Transverse colon (tissue), 4 donors: ENCODE results near the gene PAK6.

ENCODE experiments used
- POLR2A ChIP-seq: fragments of 450-650 bp; IDR thresholded peaks from one replicate; pipeline ENCODE4 v1.6.1; 2016; ENCODE audit warnings: antibody characterized with exemption, mild to moderate bottlenecking, moderate library complexity
- POLR2AphosphoS5 ChIP-seq, 3 donors: sonication (generic); formaldehyde crosslinking; IDR thresholded peaks; one replicate each; pipeline ENCODE4 v1.6.1; 2016; ENCODE audit warnings: antibody characterized with exemption in 3 of 3
- TF ChIP-seq, protein P1 (sequence below), 5 experiments: fragments of 200-600 bp in 3 of 5; fragments of 450-650 bp in 2 of 5; sonication (generic) in 3 of 5; IDR thresholded peaks; 1 replicate in 2 of 5; 2 replicates in 3 of 5; pipeline ENCODE4 v1.5.1; 2016 to 2017; ENCODE audit warnings: antibody characterized with exemption in 5 of 5, inconsistent platforms in 3 of 5, mild to moderate bottlenecking in 2 of 5, moderate library complexity in 1 of 5

DNA sequence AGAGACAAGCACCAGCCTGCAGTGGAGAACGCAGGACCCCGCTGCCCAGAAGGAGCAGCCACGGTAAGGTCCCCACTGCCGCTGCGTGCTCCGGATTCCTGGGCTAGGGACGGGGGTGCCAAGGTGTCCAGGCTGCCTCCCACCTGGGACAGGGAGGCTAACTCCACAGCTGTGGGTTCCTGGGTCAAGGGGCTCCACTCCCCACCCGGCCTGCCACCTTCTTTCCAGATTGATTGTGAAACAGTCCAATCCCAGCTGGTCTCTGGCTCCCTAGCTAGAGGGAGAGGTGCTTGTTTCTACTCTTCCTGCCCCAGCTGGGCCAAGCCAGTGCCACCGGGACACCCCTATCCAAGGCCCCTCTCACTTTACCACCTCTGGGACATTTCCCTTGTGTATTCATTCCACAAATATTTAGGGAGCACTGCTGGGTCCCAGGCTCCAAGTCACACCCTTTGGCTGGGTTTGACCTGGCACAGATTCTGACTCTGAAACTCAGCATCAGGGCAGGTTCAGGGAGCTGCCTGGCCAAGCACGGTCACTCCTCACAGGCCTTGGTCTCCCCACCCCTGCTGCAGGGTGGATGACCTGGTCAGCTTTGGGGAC, 1.9 kb downstream of the PAK6 start:
- TF ChIP-seq, protein P1, sequence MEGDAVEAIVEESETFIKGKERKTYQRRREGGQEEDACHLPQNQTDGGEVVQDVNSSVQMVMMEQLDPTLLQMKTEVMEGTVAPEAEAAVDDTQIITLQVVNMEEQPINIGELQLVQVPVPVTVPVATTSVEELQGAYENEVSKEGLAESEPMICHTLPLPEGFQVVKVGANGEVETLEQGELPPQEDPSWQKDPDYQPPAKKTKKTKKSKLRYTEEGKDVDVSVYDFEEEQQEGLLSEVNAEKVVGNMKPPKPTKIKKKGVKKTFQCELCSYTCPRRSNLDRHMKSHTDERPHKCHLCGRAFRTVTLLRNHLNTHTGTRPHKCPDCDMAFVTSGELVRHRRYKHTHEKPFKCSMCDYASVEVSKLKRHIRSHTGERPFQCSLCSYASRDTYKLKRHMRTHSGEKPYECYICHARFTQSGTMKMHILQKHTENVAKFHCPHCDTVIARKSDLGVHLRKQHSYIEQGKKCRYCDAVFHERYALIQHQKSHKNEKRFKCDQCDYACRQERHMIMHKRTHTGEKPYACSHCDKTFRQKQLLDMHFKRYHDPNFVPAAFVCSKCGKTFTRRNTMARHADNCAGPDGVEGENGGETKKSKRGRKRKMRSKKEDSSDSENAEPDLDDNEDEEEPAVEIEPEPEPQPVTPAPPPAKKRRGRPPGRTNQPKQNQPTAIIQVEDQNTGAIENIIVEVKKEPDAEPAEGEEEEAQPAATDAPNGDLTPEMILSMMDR (IDR thresholded peaks at IDR 0.05), result no peak
- TF ChIP-seq POLR2AphosphoS5 (IDR thresholded peaks at IDR 0.05) (no peak), POLR2A (no peak)
